Activated CD4-positive, alpha-beta T cell treated with anti-CD3 and anti-CD28 coated beads for 4 hours (primary cell): Measurements from ENCODE around the gene PLA2G6.

Source experiments
- DNase-seq, 2 donors: peaks; one replicate each; pipeline ENCODE4 v3.0.0-alpha.2; 2020

PLA2G6 gene

DNA sequence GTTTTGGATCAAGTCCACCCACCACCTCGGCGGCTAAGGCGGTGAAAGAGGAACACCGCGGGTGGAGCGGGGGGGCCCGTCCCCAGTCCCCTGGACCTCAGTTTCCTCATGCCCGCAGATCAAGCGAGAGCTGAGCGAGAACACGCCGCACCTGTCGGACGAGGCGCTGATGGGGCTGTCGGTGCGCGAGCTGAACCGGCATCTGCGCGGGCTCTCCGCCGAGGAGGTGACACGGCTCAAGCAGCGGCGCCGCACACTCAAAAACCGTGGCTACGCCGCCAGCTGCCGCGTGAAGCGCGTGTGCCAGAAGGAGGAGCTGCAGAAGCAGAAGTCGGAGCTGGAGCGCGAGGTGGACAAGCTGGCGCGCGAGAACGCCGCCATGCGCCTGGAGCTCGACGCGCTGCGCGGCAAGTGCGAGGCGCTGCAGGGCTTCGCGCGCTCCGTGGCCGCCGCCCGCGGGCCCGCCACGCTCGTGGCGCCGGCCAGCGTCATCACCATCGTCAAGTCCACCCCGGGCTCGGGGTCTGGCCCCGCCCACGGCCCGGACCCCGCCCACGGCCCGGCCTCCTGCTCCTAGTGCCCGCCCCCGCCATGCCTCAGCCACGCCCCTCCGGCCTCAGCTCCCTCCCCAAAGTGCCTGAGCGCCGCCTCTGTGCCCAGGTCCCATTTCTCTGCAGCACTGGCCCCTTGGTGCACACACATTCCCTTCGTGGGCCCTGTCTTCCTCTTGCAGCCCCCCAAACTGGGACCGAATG, 32.8 kb upstream of the PLA2G6 start:
- peak; percentile 71 for DNase-seq

DNA sequence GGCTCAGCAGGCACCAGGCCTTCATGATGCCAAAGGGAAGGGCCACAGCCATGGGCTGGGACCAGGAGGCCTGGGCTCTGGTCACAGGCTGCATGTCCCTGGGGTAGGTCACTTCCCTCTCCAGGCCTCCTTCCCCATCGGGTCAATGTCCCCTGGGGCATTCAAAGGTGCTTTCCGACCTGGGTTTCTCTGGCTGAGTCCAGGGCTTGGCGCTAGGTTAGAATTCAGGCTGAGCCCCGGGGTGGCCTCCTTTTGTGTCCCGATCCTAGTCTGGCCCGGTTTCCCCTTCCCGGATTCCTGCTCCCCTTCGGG, 32.3 kb upstream of the PLA2G6 start:
- DNase-seq = no peak

- DNase-seq = no peak
These were observed 31.8 kb upstream of the PLA2G6 start for GRCh38 chr22:38213319-38213989.

DNA sequence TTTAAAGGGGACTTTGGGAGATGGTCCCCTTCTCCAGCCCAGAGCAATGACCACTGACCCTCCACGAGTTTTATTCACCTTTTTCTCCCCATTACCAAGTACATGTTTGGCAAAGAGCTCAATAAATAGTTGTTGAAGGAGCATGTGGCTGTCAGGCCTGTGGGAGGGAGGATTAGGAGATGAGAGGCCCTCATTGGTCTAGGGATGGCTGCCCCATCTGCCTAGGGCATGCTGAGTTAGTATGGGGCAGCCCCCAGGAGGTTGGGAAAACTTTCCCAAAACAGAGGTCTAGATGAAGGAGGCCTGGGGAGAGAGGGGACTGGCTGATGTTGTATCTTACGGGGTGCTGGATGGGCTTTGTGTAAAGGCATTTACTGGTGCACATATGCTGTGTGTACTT, 30.8 kb upstream of the PLA2G6 start:
- DNase-seq = no peak

- no peak for DNase-seq
These were observed 29.9 kb upstream of the PLA2G6 start for GRCh38 chr22:38211556-38211955.

- no peak for DNase-seq
These were observed 26.9 kb upstream of the PLA2G6 start for GRCh38 chr22:38208551-38208968.

DNA sequence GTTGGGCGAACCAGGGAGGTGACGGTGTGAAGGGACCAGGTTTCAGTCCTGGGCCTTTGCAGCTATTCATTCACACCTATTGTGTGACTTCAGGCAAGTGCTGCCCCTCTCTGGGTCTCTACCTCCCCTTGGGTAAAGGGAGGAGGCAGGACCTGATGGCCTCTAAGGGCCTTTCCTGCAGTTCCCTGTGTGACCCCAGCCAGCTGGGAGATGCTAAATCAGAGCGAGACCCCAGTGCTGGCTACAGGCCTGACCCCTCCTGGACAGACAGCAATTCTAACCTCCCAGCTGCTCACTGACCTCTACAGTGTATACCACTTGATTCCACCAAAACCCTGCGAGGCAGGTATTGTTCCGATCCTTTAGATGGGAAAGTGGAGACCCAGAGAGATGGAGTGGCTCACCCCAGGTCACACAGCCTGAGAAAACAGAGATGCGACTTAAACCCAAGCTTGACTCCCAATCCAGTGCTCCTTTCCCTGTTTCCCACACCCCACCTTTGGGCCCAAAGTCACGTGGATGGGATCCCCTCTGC, 26.3 kb upstream of the PLA2G6 start:
- no peak for DNase-seq

DNA sequence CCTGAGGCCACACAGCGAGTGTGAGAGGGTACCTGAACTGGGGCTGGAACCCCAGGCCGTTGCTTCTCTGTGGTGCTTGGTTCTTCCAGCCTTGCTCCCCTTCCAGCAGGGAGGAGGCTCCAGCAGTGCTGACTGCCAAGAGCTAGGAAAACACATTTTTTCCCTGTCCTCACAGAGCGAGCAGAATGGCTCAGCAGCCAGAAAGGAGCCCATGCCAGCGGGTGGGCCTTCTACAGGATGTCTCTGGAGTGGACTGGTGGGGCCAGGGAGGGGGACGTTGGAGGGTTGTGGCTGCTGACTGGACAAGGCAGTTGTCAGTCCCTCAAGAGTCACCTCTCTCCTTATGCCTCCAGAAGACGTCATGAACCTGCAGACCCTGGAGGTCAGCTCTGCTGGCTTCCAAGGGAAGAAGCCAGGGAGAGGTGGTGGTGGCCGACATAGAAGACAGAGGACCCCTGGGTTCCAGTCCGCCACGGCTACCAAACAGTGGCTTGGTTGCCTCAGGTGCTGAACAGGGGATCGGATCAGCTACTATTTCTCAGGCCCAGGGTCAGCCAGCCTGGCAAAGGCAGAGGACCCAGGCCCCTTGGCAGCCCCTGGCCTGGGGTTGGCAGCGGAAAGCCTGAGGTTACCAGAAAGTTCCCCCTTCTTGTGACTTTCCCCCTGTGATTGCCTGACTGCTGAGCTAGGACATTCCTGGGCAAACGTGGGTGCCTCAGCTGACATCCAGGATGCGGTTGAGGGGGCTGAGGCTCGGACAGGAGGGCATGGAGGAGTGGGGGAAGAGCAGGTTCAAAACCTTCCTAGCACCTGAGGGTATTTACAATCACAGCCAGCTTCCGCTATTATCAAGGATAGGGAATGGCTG, 23.9 kb upstream of the PLA2G6 start:
- no peak for DNase-seq

GRCh38 chr22:38204784-38205183, 23.2 kb upstream of the PLA2G6 start:
- DNase-seq = no peak

- DNase-seq = no peak
These were observed 22.4 kb upstream of the PLA2G6 start for GRCh38 chr22:38203855-38204514.

GRCh38 chr22:38203090-38203810, 21.6 kb upstream of the PLA2G6 start:
- DNase-seq = peak in 1 of 2 donors; percentile 32

- peak; percentile 35 to 55 for DNase-seq
These were observed 20.9 kb upstream of the PLA2G6 start for GRCh38 chr22:38202437-38203089.

GRCh38 chr22:38201711-38202436, 20.2 kb upstream of the PLA2G6 start, which contains the start of gene MAFF:
Gene MAFF (plus strand): TSS chr22:38201994. CDS start chr22:38213854, 11,860 bp downstream.
- peak; percentile 88 to 89 for DNase-seq

DNA sequence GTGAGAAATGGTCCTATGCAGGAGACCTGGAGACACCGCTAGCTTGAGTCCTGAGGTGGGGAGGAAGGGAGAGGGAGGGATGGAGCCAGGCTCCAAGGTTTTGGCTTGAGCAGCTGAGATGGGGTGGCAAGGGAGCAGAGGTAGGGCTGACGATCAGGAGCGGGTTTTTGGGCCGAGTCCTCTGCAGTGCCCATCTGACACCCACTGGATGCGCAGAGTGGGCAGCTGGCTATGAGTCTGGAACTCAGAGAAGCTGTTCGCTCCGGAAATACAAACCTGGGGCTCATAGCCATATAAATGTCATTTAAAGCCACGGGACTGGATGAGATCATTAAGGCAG, 19.7 kb upstream of the PLA2G6 start:
- DNase-seq = peak in 1 of 2 donors; percentile 12

DNA sequence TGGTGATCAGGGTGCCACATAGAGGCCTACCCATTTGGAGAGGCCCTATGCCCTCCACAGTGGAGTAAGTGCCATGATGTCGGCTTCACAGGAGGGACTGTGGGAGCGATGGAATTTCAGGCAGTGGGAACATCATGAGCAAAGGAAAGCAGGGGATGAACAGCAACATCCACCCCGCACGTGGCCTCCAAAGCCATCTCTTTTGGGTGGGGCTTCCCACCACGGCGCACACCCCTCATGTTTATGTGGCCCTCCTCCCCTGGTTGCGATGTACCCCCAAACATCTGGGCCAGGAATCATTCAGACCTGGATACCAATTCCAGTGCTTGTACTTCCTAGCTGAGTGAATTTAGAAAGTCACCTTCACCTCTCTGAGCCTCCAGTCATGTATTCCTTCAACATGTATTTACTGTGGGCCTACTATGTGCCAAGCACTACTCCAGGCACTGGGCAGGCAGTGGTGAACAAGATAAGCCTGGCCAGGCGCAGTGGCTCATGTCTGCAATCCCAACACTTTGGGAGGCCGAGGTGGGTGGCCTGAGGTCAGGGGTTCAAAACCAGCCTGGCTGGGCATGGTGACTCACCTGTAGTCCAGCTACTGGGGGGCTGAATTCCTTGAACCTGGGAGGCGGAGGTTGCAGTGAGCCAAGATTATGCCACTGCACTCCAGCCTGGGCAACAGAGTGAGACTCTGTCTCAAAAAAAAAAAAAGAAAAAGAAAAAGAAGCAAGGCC, 18.4 kb upstream of the PLA2G6 start:
- no peak for DNase-seq

DNA sequence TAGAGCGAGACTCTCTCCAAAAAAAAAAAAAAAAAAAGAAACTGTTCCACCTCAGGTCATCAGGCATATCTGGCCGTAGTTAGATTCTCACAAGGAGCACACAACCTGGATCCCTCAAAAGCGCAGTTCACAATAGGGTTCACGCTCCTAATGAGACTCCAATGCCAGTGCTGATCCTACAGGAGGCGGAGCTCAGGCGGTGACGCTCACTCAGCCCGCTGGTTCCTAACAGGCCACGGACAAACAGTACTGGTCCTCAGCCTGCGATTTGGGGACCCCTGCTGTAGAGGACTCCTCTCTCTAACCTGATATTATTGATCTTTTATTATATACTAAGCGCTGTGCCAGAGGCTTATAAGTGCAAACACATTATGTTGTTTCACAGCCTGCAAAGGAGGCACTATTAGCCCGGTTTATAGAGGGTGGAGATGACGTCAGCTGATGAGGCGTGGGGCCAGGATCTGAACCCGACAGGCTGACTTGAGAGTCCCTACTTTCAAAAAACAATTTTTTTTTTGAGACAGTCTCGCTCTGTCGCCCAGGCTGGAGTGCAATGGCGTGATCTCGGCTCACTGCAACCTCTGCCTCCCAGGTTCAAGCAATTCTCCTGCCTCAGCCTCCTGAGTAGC, 15.3 kb upstream of the PLA2G6 start:
- DNase-seq = no peak

DNA sequence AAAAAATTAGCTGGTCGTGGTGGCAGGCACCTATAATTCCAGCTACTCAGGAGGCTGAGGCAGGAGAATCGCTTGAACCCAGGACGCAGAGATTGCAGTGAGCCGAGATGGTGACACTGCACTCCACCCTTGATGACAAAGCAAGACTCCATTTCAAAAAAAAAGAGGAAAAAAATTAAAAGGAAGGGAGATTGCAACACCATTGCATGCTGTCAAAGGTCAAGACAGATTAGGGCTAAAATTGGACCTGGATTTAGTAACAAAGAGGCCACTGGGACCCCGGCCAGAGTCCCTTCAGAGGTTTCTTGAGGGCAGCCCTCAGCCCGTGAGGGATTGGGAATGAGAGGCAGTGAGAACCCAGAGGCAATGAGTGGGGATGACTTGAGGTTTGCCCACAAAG, 11.9 kb upstream of the PLA2G6 start:
- DNase-seq = no peak

DNA sequence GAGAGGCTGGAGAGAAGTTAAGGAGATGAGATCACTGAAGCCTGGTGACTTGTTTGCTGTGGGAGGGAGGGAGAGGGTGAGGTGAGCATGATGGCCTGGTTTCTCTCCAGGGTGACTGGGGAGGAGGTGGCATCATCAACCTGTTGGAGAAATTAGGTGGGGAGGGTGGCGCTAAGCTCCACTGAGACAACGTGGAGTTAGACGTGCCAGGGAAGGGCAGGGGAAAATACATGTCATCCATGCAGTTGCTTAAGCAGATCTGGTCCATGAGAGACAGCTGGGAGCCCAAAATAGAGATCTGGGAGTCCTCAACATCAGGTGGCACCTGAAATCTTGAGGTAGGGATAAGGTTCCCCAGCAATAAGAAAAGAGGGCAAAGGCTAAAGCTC, 10.8 kb upstream of the PLA2G6 start:
- no peak for DNase-seq

GRCh38 chr22:38191731-38192474, 10.3 kb upstream of the PLA2G6 start:
- no peak for DNase-seq
